Upper lobe of right lung (tissue), 1 donor: Measurements from ENCODE around the gene KCTD12. TPM values are rescaled to one million over a fixed set of nuclear protein-coding genes. Genes with fewer than 3 reads are reported as not detected.

Experiments
- ATAC-seq: fragments of 200-7000 bp; cut with Tn5 transposase; one replicate; pipeline ENCODE4 v1.9.1; 2020; ENCODE audit warnings: mild to moderate bottlenecking, moderate library complexity
- DNase-seq: peaks from one replicate; pipeline ENCODE4 v3.0.0-alpha.2; 2020
- H3K27ac ChIP-seq: fragments of 200-600 bp; one replicate; pipeline ENCODE4 v1.8.0; 2022
- H3K27me3 ChIP-seq: fragments of 200-600 bp; one replicate; pipeline ENCODE4 v1.8.0; 2022; ENCODE audit warnings: mild to moderate bottlenecking
- H3K36me3 ChIP-seq: fragments of 200-600 bp; one replicate; pipeline ENCODE4 v1.8.0; 2022
- H3K4me1 ChIP-seq: fragments of 200-600 bp; one replicate; pipeline ENCODE4 v1.8.0; 2022
- H3K4me3 ChIP-seq: fragments of 200-600 bp; one replicate; pipeline ENCODE4 v1.8.0; 2022; ENCODE audit warnings: mild to moderate bottlenecking
- H3K9me3 ChIP-seq: fragments of 200-600 bp; one replicate; pipeline ENCODE4 v1.8.0; 2022
- CTCF ChIP-seq: fragments of 200-600 bp; IDR thresholded peaks from one replicate; pipeline ENCODE4 v1.8.0; 2022; ENCODE audit warnings: antibody characterized with exemption
- intact Hi-C: fragments of 100-400 bp; cut with DNase I; formaldehyde crosslinking; loops from one replicate; pipeline ENCODE4 v1.11.0; 2022
- total RNA-seq: library from RNA; stranded (reverse); fragmentation: NEBNext Ultra II Directional; extraction: Animal tissue kit (Norgen Biotek cat#: 25700); gene quantifications from one replicate; pipeline ENCODE4 v1.2.1, GENCODE V29; 2021
- donor health status: DM: no; HTN: yes; CAD: no; lungs with severe emphysema.

The KCTD12 gene
- total RNA-seq, 1 donor from 2014 or later: 152 TPM

GRCh38 chr13:76833441-76833954, 52.7 kb downstream of the KCTD12 start:
- intact Hi-C loops: no loop called here
- no peaks in the 10 kb centered on the region for H3K27me3 ChIP-seq
- ATAC-seq (no peak), DNase-seq (no peak)
- H3K4me3 ChIP-seq: no peak overlapping the region
- TF ChIP-seq CTCF: no peak
- H3K36me3 ChIP-seq: no peaks in the 10 kb centered on the region
- H3K27ac ChIP-seq: no peak overlapping the region
- peaks cover 8% of the 10 kb centered on the region for H3K4me1 ChIP-seq
- no peaks in the 10 kb centered on the region for H3K9me3 ChIP-seq

GRCh38 chr13:76832258-76832988, 53.8 kb downstream of the KCTD12 start:
- intact Hi-C loops: no loop called here
- no peak overlapping the region for H3K27ac ChIP-seq
- no peak for ATAC-seq

GRCh38 chr13:76830805-76831204, 55.4 kb downstream of the KCTD12 start:
- H3K4me3 ChIP-seq: no peak overlapping the region
- DNase-seq: no peak

More at GRCh38 chr13:76832258-76832988, 53.8 kb downstream of the KCTD12 start:
- DNase-seq: no peak
- H3K4me1 ChIP-seq: peaks cover 8% of the 10 kb centered on the region
- H3K9me3 ChIP-seq: no peaks in the 10 kb centered on the region
- H3K27me3 ChIP-seq: no peaks in the 10 kb centered on the region
- H3K4me3 ChIP-seq: no peak overlapping the region
- H3K36me3 ChIP-seq: no peaks in the 10 kb centered on the region
- TF ChIP-seq CTCF: no peak

More at GRCh38 chr13:76830805-76831204, 55.4 kb downstream of the KCTD12 start:
- H3K4me1 ChIP-seq: peaks cover 8% of the 10 kb centered on the region
- no peak for TF ChIP-seq CTCF
- H3K27ac ChIP-seq: no peak overlapping the region
- no peak for ATAC-seq
- intact Hi-C loops: no loop called here
- no peaks in the 10 kb centered on the region for H3K36me3 ChIP-seq
- no peaks in the 10 kb centered on the region for H3K27me3 ChIP-seq
- H3K9me3 ChIP-seq: no peaks in the 10 kb centered on the region

Other genes with a start within 250 kb of the KCTD12 start
- gene ACOD1, start 62.1 kb upstream of the KCTD12 start, total RNA-seq: not detected
- 41.8 TPM for gene CLN5, start 105.7 kb upstream of the KCTD12 start, total RNA-seq
- gene FBXL3, start 140.8 kb upstream of the KCTD12 start, total RNA-seq: 49.4 TPM